Endothelial cell of umbilical vein (primary cell): Measurements from ENCODE around the gene NUBP1. TPM values are rescaled to one million over a fixed set of nuclear protein-coding genes. Genes with fewer than 3 reads are reported as not detected.

Source experiments
- BruUV-seq: library from RNA; stranded (reverse); fragments of 400-500 nt; replicated peaks from 2 replicates; lab custom pipeline; 2021; lab: Mats Ljungman, UMichigan
- CTCF ChIA-PET: fragments of 300-600, 350-600 bp; sonication (Branson Sonifier 250); formaldehyde crosslinking; loops from one replicate; lab custom pipeline; 2021; ENCODE audit warnings: antibody characterized with exemption, inconsistent platforms; lab: Charles Lee
- POLR2A ChIA-PET: fragments of 300-600, 350-600 bp; sonication (Branson Sonifier 250); formaldehyde crosslinking; loops from one replicate; lab custom pipeline; 2021; ENCODE audit warnings: antibody characterized with exemption, inconsistent platforms; lab: Charles Lee
- DNase-seq: peaks from one replicate; pipeline ENCODE4 v3.0.0-alpha.2; 2011; ENCODE audit warnings: low read depth, low spot score
- FAIRE-seq: peaks from 2 replicates; lab custom pipeline; 2011; peaks lifted over from hg19 to GRCh38; lab: Jason Lieb, UNC
- H2AFZ ChIP-seq: 2 replicates; pipeline ENCODE4 v1.6.0; 2012; ENCODE audit warnings: low read depth, low read length, control low read depth, inconsistent platforms
- H3K27ac ChIP-seq: 2 replicates; pipeline ENCODE4 v1.5.1; 2011; ENCODE audit warnings: low read depth, mild to moderate bottlenecking, control low read depth, low read length, moderate library complexity; ENCODE audit not compliant: insufficient read depth
- H3K27me3 ChIP-seq, 2 experiments: 2 replicates each; pipeline versions ENCODE4 v1.6.0 to v1.6.1; 2011; ENCODE audit warnings: low read length in 2 of 2, mixed read lengths in 1 of 2; ENCODE audit not compliant: control insufficient read depth in 2 of 2, insufficient read depth in 2 of 2
- H3K36me3 ChIP-seq, 2 experiments: 2 replicates in 1 of 2; 3 replicates in 1 of 2; pipeline ENCODE4 v1.5.1; 2011; ENCODE audit warnings: low read length in 2 of 2, mild to moderate bottlenecking in 1 of 2, moderate library complexity in 1 of 2; ENCODE audit not compliant: control insufficient read depth in 2 of 2, insufficient read depth in 2 of 2; ENCODE audit errors: extremely low read depth in 1 of 2
- H3K4me1 ChIP-seq: 3 replicates; pipeline ENCODE4 v1.5.1; 2011; ENCODE audit warnings: mild to moderate bottlenecking, low read length; ENCODE audit not compliant: control insufficient read depth, insufficient read depth; ENCODE audit errors: extremely low read depth
- H3K4me2 ChIP-seq: 2 replicates; pipeline ENCODE4 v1.6.1; 2011; ENCODE audit warnings: low read length, control low read depth, mixed read lengths; ENCODE audit not compliant: insufficient read depth
- H3K4me3 ChIP-seq, 3 experiments: fragments of 200-600 bp in 1 of 3; sonication (generic), shearing (Covaris generic) in 1 of 3; replicated peaks in 1 of 3; 2 replicates each; pipeline ENCODE4 v1.5.1; 2011 to 2016; ENCODE audit warnings: control low read depth in 3 of 3, low read length in 3 of 3, mild to moderate bottlenecking in 2 of 3, inconsistent platforms in 1 of 3, low read depth in 1 of 3, moderate library complexity in 1 of 3; ENCODE audit not compliant: insufficient read depth in 1 of 3
- H3K79me2 ChIP-seq: 2 replicates; pipeline ENCODE4 v1.6.0; 2012; ENCODE audit warnings: low read length, inconsistent platforms; ENCODE audit not compliant: control insufficient read depth, insufficient read depth
- H3K9ac ChIP-seq: replicated peaks from 2 replicates; pipeline ENCODE3; 2011; ENCODE audit warnings: low read length, control low read depth; ENCODE audit not compliant: insufficient read depth; ENCODE audit errors: extremely low read depth
- H3K9me1 ChIP-seq: replicated peaks from 3 replicates; pipeline ENCODE4 v1.6.0; 2011; ENCODE audit warnings: mild to moderate bottlenecking, low read length; ENCODE audit not compliant: control insufficient read depth, insufficient read depth; ENCODE audit errors: extremely low read depth
- H3K9me3 ChIP-seq: replicated peaks from 2 replicates; pipeline ENCODE4 v1.5.1; 2012; ENCODE audit warnings: low read length, inconsistent platforms; ENCODE audit not compliant: control insufficient read depth, insufficient read depth
- H4K20me1 ChIP-seq: replicated peaks from 2 replicates; pipeline ENCODE3; 2011; ENCODE audit warnings: mild to moderate bottlenecking, low read length; ENCODE audit not compliant: control insufficient read depth, insufficient read depth; ENCODE audit errors: extremely low read depth
- CTCF ChIP-seq, 2 donors: IDR thresholded peaks; 1 replicate in 1 of 2; 2 replicates in 1 of 2; pipeline ENCODE4 v1.5.1; 2011; ENCODE audit warnings: low read length in 2 of 2, mild to moderate bottlenecking in 2 of 2, moderate library complexity in 2 of 2, control low read depth in 1 of 2, inconsistent platforms in 1 of 2, low read depth in 1 of 2; ENCODE audit not compliant: insufficient read depth in 1 of 2; ENCODE audit errors: extremely low read depth in 1 of 2
- EZH2 ChIP-seq: IDR thresholded peaks from 2 replicates; pipeline ENCODE4 v1.6.1; 2012; ENCODE audit warnings: borderline replicate concordance, low read depth, mild to moderate bottlenecking, moderate library complexity, low read length, inconsistent platforms; ENCODE audit not compliant: severe bottlenecking
- FOS ChIP-seq: IDR thresholded peaks from 2 replicates; pipeline ENCODE4 v1.6.1; 2011; ENCODE audit warnings: mild to moderate bottlenecking, low read length, moderate library complexity, borderline replicate concordance; ENCODE audit not compliant: insufficient read depth
- GATA2 ChIP-seq: IDR thresholded peaks from 2 replicates; pipeline ENCODE4 v1.7.0; 2011; ENCODE audit warnings: low read depth, mild to moderate bottlenecking, moderate library complexity, mixed read lengths, low read length; ENCODE audit not compliant: insufficient read length, insufficient read depth
- JUN ChIP-seq: IDR thresholded peaks from 2 replicates; pipeline ENCODE4 v1.6.1; 2011; ENCODE audit warnings: borderline replicate concordance, low read depth; ENCODE audit not compliant: insufficient read length, insufficient read depth
- MAX ChIP-seq: IDR thresholded peaks from 2 replicates; pipeline ENCODE4 v1.6.1; 2011; ENCODE audit not compliant: insufficient read depth, insufficient read length
- MYC ChIP-seq: IDR thresholded peaks from one replicate; pipeline ENCODE4 v1.6.1; 2011; ENCODE audit warnings: mild to moderate bottlenecking, low read depth, low read length
- POLR2A ChIP-seq: IDR thresholded peaks from 2 replicates; pipeline ENCODE4 v1.6.1; 2012; ENCODE audit warnings: low read depth, mild to moderate bottlenecking, control low read depth, low read length
- POLR2AphosphoS5 ChIP-seq: IDR thresholded peaks from 2 replicates; pipeline ENCODE4 v1.6.1; 2012; ENCODE audit warnings: low read depth, mild to moderate bottlenecking, control low read depth, low read length, moderate library complexity; ENCODE audit not compliant: insufficient read depth
- dilution Hi-C: fragments of 300-500 bp; cut with MboI; formaldehyde crosslinking; loops from one replicate; pipeline ENCODE4 v1.15.0; 2019; ENCODE audit warnings: low sequenced_read_pairs; ENCODE audit not compliant: extremely low pct_ligation_motif_present
- intact Hi-C: fragments of 100-400 bp; cut with micrococcal nuclease; formaldehyde crosslinking; loops from one replicate; pipeline ENCODE4 v1.10.0; 2022
- polyA plus RNA-seq, 4 experiments: library from polyadenylated mRNA; depleted of rRNA in 3 of 4; stranded (reverse) in 3 of 4; unstranded in 1 of 4; fragments of >200 nt; gene quantifications; 2 replicates each; pipeline versions ENCODE4 v1.2.1 to v1.2.3, GENCODE V29; 2011 to 2012; ENCODE audit warnings: missing spikeins in 1 of 4
- total RNA-seq: library from RNA; stranded (reverse); gene quantifications from 2 replicates; pipeline ENCODE4 v1.2.3, GENCODE V29; 2021

Gene NUBP1
- total and polyA plus RNA-seq, 2 donors (not counting 3 experiments of a cell fraction or from before 2014, with no cell fraction given), result 23.6 to 30.8 TPM

GRCh38 chr16:10767127-10767526 is 23.5 kb downstream of the NUBP1 start:
- Histone ChIP-seq H3K4me1 (no peaks in the 10 kb centered on the region), H3K27me3 (no peaks in the 10 kb centered on the region), H3K4me2 (no peak overlapping the region), H2AFZ (no peak overlapping the region), H3K9me3 (no peaks in the 10 kb centered on the region), H3K4me3 (no peak overlapping the region), H3K79me2 (no peaks in the 10 kb centered on the region), H3K9ac (no peak overlapping the region), H3K27ac (no peak overlapping the region), H3K9me1 (no peaks in the 10 kb centered on the region), H4K20me1 (no peaks in the 10 kb centered on the region), H3K36me3 (peaks cover 2 to 10% of the 10 kb centered on the region in 2 experiments)
- ChIA-PET POLR2A (no interaction called here), CTCF (interaction anchor here (1.1 kb wide), 1 partner anchor 14 kb away, joined by 3 read pairs; no protein-coding TSS in a partner anchor)
- TF ChIP-seq EZH2 (no peak), MYC (no peak), JUN (no peak), FOS (no peak), POLR2A (no peak), POLR2AphosphoS5 (no peak), GATA2 (no peak), MAX (no peak), CTCF (IDR thresholded peaks at IDR 0.05; ENCODE audit: extremely low read depth in 1 of 2, insufficient read depth in 1 of 2, low read depth in 1 of 2, low read length in 2 of 2) (no peak)
- DNase-seq (no peak), FAIRE-seq (no peak)
- BruUV-seq, result no TSS peak
- dilution Hi-C loops (no loop called here), intact Hi-C loops (no loop called here)
